HL-60 (cell line): Measurements from ENCODE around the gene OSBPL7.

Source experiments
- DNase-seq, 2 experiments: peaks; one replicate each; pipeline ENCODE4 v3.0.0-alpha.2; 2010 to 2020; ENCODE audit warnings: low read depth in 1 of 2, low spot score in 1 of 2
- H3K27ac ChIP-seq: fragments of 250-450 bp; sonication (Bioruptor Pico); replicated peaks from 2 replicates; pipeline ENCODE4 v1.5.1; 2020; ENCODE audit warnings: mild to moderate bottlenecking, moderate library complexity
- H3K27me3 ChIP-seq: fragments of 250-450 bp; sonication (Bioruptor Pico); 2 replicates; pipeline ENCODE4 v1.5.1; 2021; ENCODE audit warnings: mild to moderate bottlenecking, moderate library complexity; ENCODE audit not compliant: insufficient read depth, poor library complexity, severe bottlenecking
- H3K4me3 ChIP-seq: replicated peaks from 2 replicates; pipeline ENCODE4 v1.5.1; 2011; ENCODE audit warnings: mild to moderate bottlenecking, control low read depth, low read length; ENCODE audit not compliant: insufficient read depth
- CTCF ChIP-seq: IDR thresholded peaks from one replicate; pipeline ENCODE4 v1.5.1; 2011; ENCODE audit warnings: low read length, control low read depth, inconsistent platforms; ENCODE audit not compliant: insufficient read depth
- GABPA ChIP-seq: IDR thresholded peaks from 2 replicates; pipeline ENCODE4 v1.6.1; 2012; ENCODE audit warnings: low read depth
- POLR2AphosphoS5 ChIP-seq: IDR thresholded peaks from 2 replicates; pipeline ENCODE4 v1.6.1; 2012; ENCODE audit warnings: low read depth
- REST ChIP-seq: IDR thresholded peaks from 2 replicates; pipeline ENCODE4 v1.6.1; 2012; ENCODE audit warnings: low read depth; ENCODE audit not compliant: insufficient replicate concordance
- SPI1 ChIP-seq: IDR thresholded peaks from 2 replicates; pipeline ENCODE4 v1.6.1; 2012; ENCODE audit warnings: low read depth, mild to moderate bottlenecking, borderline replicate concordance

Gene OSBPL7

GRCh38 chr17:47831003-47831933 lies 9.7 kb upstream of the OSBPL7 start, which contains the start of the genes LRRC46 and MRPL10:
TSS of gene LRRC46 (plus strand) at chr17:47831670. CDS start at chr17:47831990, 320 bp downstream.
TSS of gene MRPL10 (minus strand) at chr17:47831541. CDS start at chr17:47831511, 30 bp downstream.
- H3K4me3 ChIP-seq: peak within 1 kb of the TSS; percentile 64
- TF ChIP-seq CTCF: no peak
- TF ChIP-seq GABPA: peak; percentile 82
- no peak for TF ChIP-seq SPI1
- peak; percentile 97 for TF ChIP-seq POLR2AphosphoS5
- no peak for TF ChIP-seq REST
- H3K27me3 ChIP-seq: no peaks in the 10 kb centered on the region
- peak; percentile 85 to 90 for DNase-seq
- peak within 1 kb of the TSS; percentile 60 for H3K27ac ChIP-seq

GRCh38 chr17:47830396-47831002 lies 8.9 kb upstream of the OSBPL7 start:
- peak overlapping the region; percentile 64 for H3K4me3 ChIP-seq
- TF ChIP-seq POLR2AphosphoS5: no peak
- TF ChIP-seq CTCF: no peak
- no peak for TF ChIP-seq SPI1
- TF ChIP-seq GABPA: no peak
- TF ChIP-seq REST: no peak
- no peak for DNase-seq
- H3K27me3 ChIP-seq: no peaks in the 10 kb centered on the region
- H3K27ac ChIP-seq: no peak overlapping the region; the same call in 1 of the 2 replicates

GRCh38 chr17:47829870-47830269 lies 8.3 kb upstream of the OSBPL7 start:
- no peak for DNase-seq
- Histone ChIP-seq H3K4me3 (no peak overlapping the region), H3K27ac (no peak overlapping the region), H3K27me3 (no peaks in the 10 kb centered on the region)
- no peak for TF ChIP-seq POLR2AphosphoS5
- no peak for TF ChIP-seq GABPA
- no peak for TF ChIP-seq REST
- TF ChIP-seq CTCF: no peak
- TF ChIP-seq SPI1: no peak
